SK-N-SH treated with all-trans-retinoic acid at 6 μM for 48 hours (cell line): ENCODE measurements around the gene PPFIA1.

Experiments used
- ATAC-seq: fragments of 200-7000 bp; cut with Tn5 transposase; 3 replicates; pipeline ENCODE4 v1.9.1; 2020; ENCODE audit warnings: mild to moderate bottlenecking, moderate library complexity
- ARNTL ChIP-seq: fragments of 450-650 bp; formaldehyde crosslinking; IDR thresholded peaks from 2 replicates; pipeline ENCODE4 v1.5.0; 2020; ENCODE audit warnings: low read depth, mild to moderate bottlenecking, moderate library complexity, borderline replicate concordance
- BACH2 ChIP-seq: fragments of 250-450 bp; sonication (Bioruptor Pico); IDR thresholded peaks from 2 replicates; pipeline ENCODE4 v1.9.0; 2021; ENCODE audit warnings: mild to moderate bottlenecking, borderline replicate concordance
- CREB5 ChIP-seq: fragments of 250-450 bp; sonication (Bioruptor Pico); IDR thresholded peaks from 2 replicates; pipeline ENCODE4 v1.5.1; 2020; ENCODE audit warnings: low read depth, mild to moderate bottlenecking, moderate library complexity
- CSDC2 ChIP-seq: fragments of 250-450 bp; sonication (Bioruptor Pico); IDR thresholded peaks from 2 replicates; pipeline ENCODE4 v1.5.0; 2020; ENCODE audit warnings: mild to moderate bottlenecking, moderate library complexity
- CSRNP3 ChIP-seq: fragments of 250-450 bp; sonication (Bioruptor Pico); IDR thresholded peaks from 2 replicates; pipeline ENCODE4 v1.5.1; 2021; ENCODE audit warnings: mild to moderate bottlenecking, moderate library complexity
- ESRRG ChIP-seq: fragments of 250-450 bp; sonication (Bioruptor Pico); IDR thresholded peaks from 2 replicates; pipeline ENCODE4 v1.6.1; 2021; ENCODE audit warnings: mild to moderate bottlenecking
- ISL1 ChIP-seq: fragments of 250-450 bp; sonication (Bioruptor Pico); IDR thresholded peaks from 2 replicates; pipeline ENCODE4 v2.1.2; 2022; ENCODE audit warnings: mild to moderate bottlenecking, moderate library complexity
- OSR1 ChIP-seq: fragments of 250-450 bp; sonication (Bioruptor Pico); IDR thresholded peaks from 2 replicates; pipeline ENCODE4 v1.8.0; 2022; ENCODE audit warnings: moderate library complexity, mild to moderate bottlenecking, inconsistent platforms
- PATZ1 ChIP-seq: fragments of 250-450 bp; sonication (Bioruptor Pico); IDR thresholded peaks from 2 replicates; pipeline ENCODE4 v1.8.0; 2020; ENCODE audit warnings: mild to moderate bottlenecking, moderate library complexity, borderline replicate concordance
- POU6F1 ChIP-seq: fragments of 250-450 bp; sonication (Bioruptor Pico); IDR thresholded peaks from 2 replicates; pipeline ENCODE4 v1.8.0; 2021; ENCODE audit warnings: low read depth, mild to moderate bottlenecking, moderate library complexity, borderline replicate concordance
- PPARA ChIP-seq: fragments of 250-450 bp; sonication (Bioruptor Pico); IDR thresholded peaks from 2 replicates; pipeline ENCODE4 v1.5.0; 2020; ENCODE audit warnings: mild to moderate bottlenecking, borderline replicate concordance
- RARB ChIP-seq: fragments of 250-450 bp; sonication (Bioruptor Pico); IDR thresholded peaks from 2 replicates; pipeline ENCODE4 v1.8.0; 2021; ENCODE audit warnings: mild to moderate bottlenecking, moderate library complexity
- SNAI2 ChIP-seq: fragments of 250-450 bp; sonication (Bioruptor Pico); IDR thresholded peaks from 2 replicates; pipeline ENCODE4 v1.5.0; 2020; ENCODE audit warnings: mild to moderate bottlenecking, moderate library complexity
- TCF4 ChIP-seq: fragments of 250-450 bp; sonication (Bioruptor Pico); IDR thresholded peaks from 2 replicates; pipeline ENCODE4 v1.8.0; 2021; ENCODE audit warnings: mild to moderate bottlenecking, moderate library complexity, borderline replicate concordance
- TOX ChIP-seq: fragments of 250-450 bp; sonication (Bioruptor Pico); IDR thresholded peaks from 2 replicates; pipeline ENCODE4 v1.8.0; 2021; ENCODE audit warnings: mild to moderate bottlenecking, moderate library complexity, borderline replicate concordance
- ZC3H10 ChIP-seq: fragments of 250-450 bp; sonication (Bioruptor Pico); IDR thresholded peaks from 2 replicates; pipeline ENCODE4 v1.5.1; 2021; ENCODE audit warnings: mild to moderate bottlenecking, moderate library complexity
- ZFP3 ChIP-seq: fragments of 250-450 bp; sonication (Bioruptor Pico); IDR thresholded peaks from 2 replicates; pipeline ENCODE4 v1.5.0; 2020; ENCODE audit warnings: mild to moderate bottlenecking, moderate library complexity
- ZFP30 ChIP-seq: fragments of 450-650 bp; formaldehyde crosslinking; IDR thresholded peaks from 2 replicates; pipeline ENCODE4 v1.5.0; 2022; ENCODE audit warnings: mild to moderate bottlenecking, moderate library complexity
- ZNF565 ChIP-seq: fragments of 450-650 bp; formaldehyde crosslinking; conservative IDR thresholded peaks from 2 replicates; pipeline ENCODE4 v1.5.0; 2020; ENCODE audit warnings: low read depth, mild to moderate bottlenecking, moderate library complexity
- ZNF70 ChIP-seq: fragments of 450-650 bp; formaldehyde crosslinking; IDR thresholded peaks from 2 replicates; pipeline ENCODE4 v1.5.0; 2020; ENCODE audit warnings: mild to moderate bottlenecking, moderate library complexity

Gene PPFIA1

GRCh38 chr11:70341881-70342429, 71.5 kb downstream of the PPFIA1 start:
- ATAC-seq: no peak
- no peak for TF ChIP-seq OSR1 (CRISPR knock-in tag)
- no peak for TF ChIP-seq ESRRG
- TF ChIP-seq ISL1 (CRISPR knock-in tag): no peak
- TF ChIP-seq CSDC2 (CRISPR knock-in tag): no peak
- TF ChIP-seq PPARA (CRISPR knock-in tag): no peak
- no peak for TF ChIP-seq ZC3H10 (CRISPR knock-in tag)
- no peak for TF ChIP-seq CREB5
- no peak for TF ChIP-seq BACH2 (CRISPR knock-in tag)
- TF ChIP-seq ZNF70 (CRISPR knock-in tag): no peak
- TF ChIP-seq ZFP30 (CRISPR knock-in tag): no peak
- no peak for TF ChIP-seq TCF4 (CRISPR knock-in tag)
- no peak for TF ChIP-seq TOX
- TF ChIP-seq ZNF565 (CRISPR knock-in tag): no peak
- TF ChIP-seq SNAI2: no peak
- no peak for TF ChIP-seq CSRNP3 (CRISPR knock-in tag)
- TF ChIP-seq POU6F1: no peak

GRCh38 chr11:70343636-70344035, 73.1 kb downstream of the PPFIA1 start:
- ATAC-seq: no peak
- TF ChIP-seq ZNF70 (CRISPR knock-in tag) (no peak), CSRNP3 (CRISPR knock-in tag) (no peak), PATZ1 (CRISPR knock-in tag) (no peak), ARNTL (CRISPR knock-in tag) (no peak), ZFP3 (CRISPR knock-in tag) (no peak), TOX (no peak), ISL1 (CRISPR knock-in tag) (no peak), RARB (CRISPR knock-in tag) (no peak), POU6F1 (no peak)

- no peak for TF ChIP-seq PATZ1 (CRISPR knock-in tag)
- no peak for TF ChIP-seq OSR1 (CRISPR knock-in tag)
- TF ChIP-seq POU6F1: no peak
- TF ChIP-seq ZFP3 (CRISPR knock-in tag): no peak
- no peak for TF ChIP-seq ZNF70 (CRISPR knock-in tag)
- no peak for TF ChIP-seq ZFP30 (CRISPR knock-in tag)
- no peak for TF ChIP-seq BACH2 (CRISPR knock-in tag)
- no peak for TF ChIP-seq ESRRG
- TF ChIP-seq CSRNP3 (CRISPR knock-in tag): no peak
- TF ChIP-seq ZC3H10 (CRISPR knock-in tag): no peak
- no peak for TF ChIP-seq ISL1 (CRISPR knock-in tag)
- ATAC-seq: no peak
These were observed 77.7 kb downstream of the PPFIA1 start for GRCh38 chr11:70348191-70348590.
